ENCODE results near the gene MYBPC2.

Gene MYBPC2

GRCh38 chr19:50496189-50497021 is 63.7 kb downstream of the MYBPC2 start:
- Histone ChIP-seq H4K20me1 (ENCODE audit: insufficient read depth, low read length) (no peaks in the 10 kb centered on the region; the same call in 1 of the 2 replicates), H3K4me1 (ENCODE audit: insufficient read depth, low read length) (no peaks in the 10 kb centered on the region), H3K27ac (ENCODE audit: low read length) (no peak overlapping the region), H3K27me3 (ENCODE audit: insufficient read depth, low read length, poor library complexity) (peaks cover 11% of the 10 kb centered on the region), H3K4me3 (ENCODE audit: low read depth in 1 of 2, low read length in 2 of 2) (no peak overlapping the region), H3K9me3 (ENCODE audit: insufficient read depth, low read length, severe bottlenecking) (no peaks in the 10 kb centered on the region), H3K9ac (ENCODE audit: low read depth, low read length) (no peak overlapping the region), H3K79me2 (ENCODE audit: insufficient read depth, low read length) (no peaks in the 10 kb centered on the region), H3K4me2 (ENCODE audit: insufficient read depth, low read length) (no peak overlapping the region), H3K36me3 (ENCODE audit: insufficient read depth, low read length) (no peaks in the 10 kb centered on the region), H2AFZ (ENCODE audit: low read depth, low read length) (no peak overlapping the region)
- no peak for TF ChIP-seq EZH2 (IDR thresholded peaks at IDR 0.05; ENCODE audit: borderline replicate concordance, low read depth, low read length, severe bottlenecking)
- no peak for TF ChIP-seq CTCF (IDR thresholded peaks at IDR 0.05; ENCODE audit: borderline replicate concordance, extremely low read depth, low read length, poor library complexity, severe bottlenecking)
- ATAC-seq (ENCODE audit: insufficient read depth, low read depth) (no peak), DNase-seq (no peak)

- Histone ChIP-seq H3K4me3 (ENCODE audit: low read depth in 1 of 2, low read length in 2 of 2) (no peak overlapping the region), H3K4me1 (ENCODE audit: insufficient read depth, low read length) (no peaks in the 10 kb centered on the region), H3K9me3 (ENCODE audit: insufficient read depth, low read length, severe bottlenecking) (no peaks in the 10 kb centered on the region), H3K79me2 (ENCODE audit: insufficient read depth, low read length) (no peaks in the 10 kb centered on the region), H3K27ac (ENCODE audit: low read length) (no peak overlapping the region), H3K27me3 (ENCODE audit: insufficient read depth, low read length, poor library complexity) (peaks cover 5% of the 10 kb centered on the region), H3K9ac (ENCODE audit: low read depth, low read length) (no peak overlapping the region), H4K20me1 (ENCODE audit: insufficient read depth, low read length) (no peaks in the 10 kb centered on the region; the same call in 1 of the 2 replicates), H2AFZ (ENCODE audit: low read depth, low read length) (no peak overlapping the region), H3K36me3 (ENCODE audit: insufficient read depth, low read length) (no peaks in the 10 kb centered on the region), H3K4me2 (ENCODE audit: insufficient read depth, low read length) (no peak overlapping the region)
- TF ChIP-seq EZH2 (IDR thresholded peaks at IDR 0.05; ENCODE audit: borderline replicate concordance, low read depth, low read length, severe bottlenecking) (no peak), CTCF (IDR thresholded peaks at IDR 0.05; ENCODE audit: borderline replicate concordance, extremely low read depth, low read length, poor library complexity, severe bottlenecking) (no peak)
- DNase-seq (no peak), ATAC-seq (ENCODE audit: insufficient read depth, low read depth) (no peak)
These were observed 64.3 kb downstream of the MYBPC2 start for GRCh38 chr19:50497022-50497405.

- DNase-seq, result no peak
- Histone ChIP-seq H4K20me1 (ENCODE audit: insufficient read depth, low read length) (no peaks in the 10 kb centered on the region; the same call in 1 of the 2 replicates), H3K27ac (ENCODE audit: low read length) (no peak overlapping the region), H3K9ac (ENCODE audit: low read depth, low read length) (no peak overlapping the region), H3K36me3 (ENCODE audit: insufficient read depth, low read length) (no peaks in the 10 kb centered on the region), H2AFZ (ENCODE audit: low read depth, low read length) (no peak overlapping the region), H3K4me1 (ENCODE audit: insufficient read depth, low read length) (no peaks in the 10 kb centered on the region), H3K27me3 (ENCODE audit: insufficient read depth, low read length, poor library complexity) (no peaks in the 10 kb centered on the region), H3K4me2 (ENCODE audit: insufficient read depth, low read length) (no peak overlapping the region), H3K79me2 (ENCODE audit: insufficient read depth, low read length) (no peaks in the 10 kb centered on the region), H3K9me3 (ENCODE audit: insufficient read depth, low read length, severe bottlenecking) (no peaks in the 10 kb centered on the region), H3K4me3 (ENCODE audit: low read depth in 1 of 2, low read length in 2 of 2) (no peak overlapping the region)
- no peak for ATAC-seq (ENCODE audit: insufficient read depth, low read depth)
- no peak for TF ChIP-seq EZH2 (IDR thresholded peaks at IDR 0.05; ENCODE audit: borderline replicate concordance, low read depth, low read length, severe bottlenecking)
- no peak for TF ChIP-seq CTCF (IDR thresholded peaks at IDR 0.05; ENCODE audit: borderline replicate concordance, extremely low read depth, low read length, poor library complexity, severe bottlenecking)
These were observed 65.7 kb downstream of the MYBPC2 start for GRCh38 chr19:50498219-50499056.
